GM23338 (cell line): ENCODE results near the gene FBXL5. TPM values are rescaled to one million over a fixed set of nuclear protein-coding genes. Genes with fewer than 3 reads are reported as not detected.

Experiments
- ATAC-seq: fragments of 200-7000 bp; cut with Tn5 transposase; 3 replicates; pipeline ENCODE4 v1.9.1; 2020
- DNase-seq: peaks from one replicate; pipeline ENCODE4 v3.0.0-alpha.2; 2015; ENCODE audit warnings: low spot score
- H2AFZ ChIP-seq: fragments of 200-600 bp; sonication (generic); 2 replicates; pipeline ENCODE4 v1.8.0; 2016; ENCODE audit warnings: antibody characterized with exemption, mild to moderate bottlenecking, moderate library complexity
- H3F3A ChIP-seq: fragments of 200-600 bp; sonication (generic); replicated peaks from 2 replicates; pipeline ENCODE4 v1.8.0; 2017; ENCODE audit warnings: antibody characterized with exemption, mixed run types, low read depth
- H3K27ac ChIP-seq: fragments of 200-600 bp; sonication (generic); 2 replicates; pipeline ENCODE4 v1.6.1; 2016; ENCODE audit warnings: low read depth
- H3K27me3 ChIP-seq: fragments of 200-600 bp; sonication (generic); 2 replicates; pipeline ENCODE4 v1.8.0; 2016; ENCODE audit warnings: mild to moderate bottlenecking, mixed run types, moderate library complexity; ENCODE audit not compliant: insufficient read depth
- H3K36me3 ChIP-seq: fragments of 200-600 bp; sonication (generic); 2 replicates; pipeline ENCODE4 v1.8.0; 2016; ENCODE audit warnings: mild to moderate bottlenecking; ENCODE audit not compliant: insufficient read depth
- H3K4me1 ChIP-seq: fragments of 200-600 bp; sonication (generic); 2 replicates; pipeline ENCODE4 v1.8.0; 2016; ENCODE audit warnings: mild to moderate bottlenecking, moderate library complexity; ENCODE audit not compliant: insufficient read depth
- H3K4me2 ChIP-seq: fragments of 200-600 bp; sonication (generic); 2 replicates; pipeline ENCODE4 v1.7.1; 2017; ENCODE audit warnings: mixed run types
- H3K4me3 ChIP-seq: fragments of 200-600 bp; sonication (generic); 2 replicates; pipeline ENCODE4 v1.6.1; 2016; ENCODE audit warnings: mixed run types
- H3K79me2 ChIP-seq: fragments of 200-600 bp; sonication (generic); replicated peaks from 2 replicates; pipeline ENCODE4 v1.8.0; 2017; ENCODE audit warnings: mild to moderate bottlenecking; ENCODE audit not compliant: insufficient read depth
- H3K9me2 ChIP-seq: fragments of 200-600 bp; sonication (generic); 2 replicates; pipeline ENCODE4 v1.8.0; 2017; ENCODE audit not compliant: insufficient read depth
- H4K20me1 ChIP-seq: fragments of 200-600 bp; sonication (generic); replicated peaks from 2 replicates; pipeline ENCODE4 v1.8.0; 2017; ENCODE audit warnings: mild to moderate bottlenecking; ENCODE audit not compliant: insufficient read depth
- H3K27ac Mint-ChIP-seq: 2 replicates; pipeline ENCODE4 v1.8.0; 2020; ENCODE audit warnings: inconsistent platforms, mild to moderate bottlenecking, moderate library complexity, mixed read lengths
- H3K27me3 Mint-ChIP-seq: 3 replicates; pipeline ENCODE4 v1.8.0; 2022; ENCODE audit warnings: low read depth, mild to moderate bottlenecking, moderate library complexity, mixed read lengths, inconsistent platforms; ENCODE audit not compliant: insufficient read depth, poor library complexity
- H3K36me3 Mint-ChIP-seq: 3 replicates; pipeline ENCODE4 v1.8.0; 2021; ENCODE audit warnings: low read depth, mild to moderate bottlenecking, inconsistent platforms, moderate library complexity, mixed read lengths
- H3K4me1 Mint-ChIP-seq: 3 replicates; pipeline ENCODE4 v1.8.0; 2020; ENCODE audit warnings: mild to moderate bottlenecking, inconsistent platforms, mixed read lengths
- H3K4me3 Mint-ChIP-seq: 3 replicates; pipeline ENCODE4 v1.8.0; 2021; ENCODE audit warnings: moderate library complexity, mild to moderate bottlenecking, inconsistent platforms, mixed read lengths
- H3K9me3 Mint-ChIP-seq: 3 replicates; pipeline ENCODE4 v1.8.0; 2020; ENCODE audit warnings: moderate library complexity, mild to moderate bottlenecking, inconsistent platforms, mixed read lengths
- ETS1 ChIP-seq: IDR thresholded peaks from 2 replicates; pipeline ENCODE4 v1.6.1; 2016; ENCODE audit warnings: antibody characterized with exemption
- EZH2 ChIP-seq: fragments of 200-600 bp; sonication (generic); IDR thresholded peaks from one replicate; pipeline ENCODE4 v1.8.0; 2017; ENCODE audit warnings: antibody characterized with exemption, mild to moderate bottlenecking, low read depth; ENCODE audit not compliant: unreplicated experiment
- EZH2phosphoT487 ChIP-seq: fragments of 200-600 bp; sonication (generic); IDR thresholded peaks from one replicate; pipeline ENCODE4 v1.8.1; 2018; ENCODE audit warnings: antibody characterized with exemption; ENCODE audit not compliant: unreplicated experiment
- NANOG ChIP-seq: IDR thresholded peaks from 2 replicates; pipeline ENCODE4 v1.6.1; 2016; ENCODE audit warnings: antibody characterized with exemption, borderline replicate concordance
- POLR2AphosphoS5 ChIP-seq: IDR thresholded peaks from 2 replicates; pipeline ENCODE4 v1.6.1; 2016; ENCODE audit warnings: antibody characterized with exemption, low read depth
- REST ChIP-seq: IDR thresholded peaks from one replicate; pipeline ENCODE4 v1.6.1; 2018; ENCODE audit warnings: antibody characterized with exemption; ENCODE audit not compliant: unreplicated experiment
- STAT1 ChIP-seq: IDR thresholded peaks from one replicate; pipeline ENCODE4 v1.6.1; 2016; ENCODE audit warnings: antibody characterized with exemption; ENCODE audit not compliant: unreplicated experiment
- ZNF114 ChIP-seq: fragments of 250-450 bp; sonication (Bioruptor Pico); IDR thresholded peaks from 2 replicates; pipeline ENCODE4 v1.5.0; 2020; ENCODE audit warnings: mild to moderate bottlenecking, moderate library complexity
- ZNF331 ChIP-seq: fragments of 250-450 bp; sonication (Bioruptor Pico); IDR thresholded peaks from 2 replicates; pipeline ENCODE4 v1.5.0; 2020; ENCODE audit warnings: low read depth, mild to moderate bottlenecking, moderate library complexity
- ZNF462 ChIP-seq: fragments of 250-450 bp; sonication (Bioruptor Pico); IDR thresholded peaks from 2 replicates; pipeline ENCODE4 v1.5.0; 2020; ENCODE audit warnings: mild to moderate bottlenecking, moderate library complexity
- polyA plus RNA-seq: library from polyadenylated mRNA; unstranded; fragments of >200 nt; fragmentation: Nextera tagmentation; extraction: Ambion mirVana; gene quantifications from 2 replicates; pipeline ENCODE4 v1.2.1, GENCODE V29; 2016
- total RNA-seq: library from RNA; depleted of rRNA; stranded (reverse); fragments of >200 nt; shearing (Covaris generic); gene quantifications from 2 replicates; pipeline ENCODE4 v1.2.3, GENCODE V29; 2014

FBXL5 gene
- total and polyA plus RNA-seq, 2 experiments from 2014 or later, result 55.7 to 81.9 TPM

GRCh38 chr4:15692602-15693001 is 37.4 kb upstream of the FBXL5 start:
- H3K36me3 Mint-ChIP-seq, result peaks cover 21% of the 10 kb centered on the region; the same call in 2 of the 3 replicates
- H3K4me1 Mint-ChIP-seq, result peaks cover 27% of the 10 kb centered on the region
- H3K9me3 Mint-ChIP-seq, result peaks cover 13% of the 10 kb centered on the region; the same call in 2 of the 3 replicates
- peaks cover 2% of the 10 kb centered on the region for H3K27me3 Mint-ChIP-seq
- H3K79me2 ChIP-seq, result no peaks in the 10 kb centered on the region
- no peaks in the 10 kb centered on the region for H3K36me3 ChIP-seq
- H3K27ac Mint-ChIP-seq, result no peak overlapping the region
- no peak overlapping the region for H3K27ac ChIP-seq
- H3K9me2 ChIP-seq, result 0 out of 2 replicates have a peak, but pooled peaks cover 3% of the 10 kb centered on the region
- no peak overlapping the region for H2AFZ ChIP-seq
- DNase-seq (no peak), ATAC-seq (no peak)
- peaks cover 6% of the 10 kb centered on the region; the same call in 1 of the 2 replicates for H3K4me1 ChIP-seq
- no peak overlapping the region for H3K4me3 Mint-ChIP-seq
- no peak for TF ChIP-seq ZNF331
- TF ChIP-seq EZH2phosphoT487, result no peak
- no peak for TF ChIP-seq REST
- no peak for TF ChIP-seq POLR2AphosphoS5
- no peaks in the 10 kb centered on the region for H4K20me1 ChIP-seq
- H3K27me3 ChIP-seq, result no peaks in the 10 kb centered on the region
- H3K4me2 ChIP-seq, result no peak overlapping the region
- H3K4me3 ChIP-seq, result no peak overlapping the region
- H3F3A ChIP-seq, result no peaks in the 10 kb centered on the region

- Mint-ChIP-seq H3K27ac (no peak overlapping the region), H3K36me3 (peaks cover 31% of the 10 kb centered on the region), H3K4me1 (peaks cover 27% of the 10 kb centered on the region), H3K9me3 (peaks cover 10% of the 10 kb centered on the region; the same call in 1 of the 3 replicates), H3K27me3 (peaks cover 2% of the 10 kb centered on the region), H3K4me3 (no peak overlapping the region)
- DNase-seq (no peak), ATAC-seq (peak; percentile 58)
- Histone ChIP-seq H3K27ac (peak overlapping the region; percentile 65), H3K36me3 (no peaks in the 10 kb centered on the region; the same call in 1 of the 2 replicates), H3K4me3 (no peak overlapping the region), H4K20me1 (no peaks in the 10 kb centered on the region), H3K9me2 (0 out of 2 replicates have a peak, but pooled peaks cover 3% of the 10 kb centered on the region), H3K79me2 (no peaks in the 10 kb centered on the region), H3F3A (no peaks in the 10 kb centered on the region), H3K27me3 (no peaks in the 10 kb centered on the region), H2AFZ (no peak overlapping the region), H3K4me1 (peaks cover 6% of the 10 kb centered on the region; the same call in 1 of the 2 replicates), H3K4me2 (no peak overlapping the region)
- TF ChIP-seq EZH2 (no peak), ZNF331 (no peak), ZNF462 (CRISPR knock-in tag) (no peak), NANOG (no peak), EZH2phosphoT487 (no peak), ETS1 (no peak), STAT1 (no peak), ZNF114 (CRISPR knock-in tag) (no peak)
Measured at GRCh38 chr4:15691346-15692135, 36.4 kb upstream of the FBXL5 start.
